Neural progenitor cell (in vitro differentiated cells): ENCODE data around the gene RPSA.

ENCODE experiments used
- CTCF ChIP-seq: fragments of 200-600 bp; sonication (generic); IDR thresholded peaks from 2 replicates; pipeline ENCODE4 v1.5.1; 2017; ENCODE audit warnings: antibody characterized with exemption, mild to moderate bottlenecking
- EZH2 ChIP-seq: fragments of 200-600 bp; sonication (generic); IDR thresholded peaks from 2 replicates; pipeline ENCODE4 v1.6.1; 2017; ENCODE audit warnings: antibody characterized with exemption, mild to moderate bottlenecking, moderate library complexity
- EZH2phosphoT487 ChIP-seq: fragments of 200-600 bp; sonication (generic); IDR thresholded peaks from 2 replicates; pipeline ENCODE4 v1.6.1; 2017; ENCODE audit warnings: antibody characterized with exemption

- TF ChIP-seq CTCF, result no peak
- no peak for TF ChIP-seq EZH2phosphoT487
- no peak for TF ChIP-seq EZH2
Observed at GRCh38 chr3:39449796-39450195, 43.3 kb downstream of the RPSA start.
